GM21367 (cell line): ENCODE results near the gene CYP51A1.
"Not testable (repeated sequence)": the region's sequence is repeated elsewhere in the genome, so short reads cannot be mapped to it uniquely, and the experiment has no call there.

Experiments
- ATAC-seq: cut with Tn5 transposase; IDR thresholded peaks from one replicate; pipeline ENCODE4 v1.9.1; 2021; ENCODE audit not compliant: unreplicated experiment

The CYP51A1 gene

DNA sequence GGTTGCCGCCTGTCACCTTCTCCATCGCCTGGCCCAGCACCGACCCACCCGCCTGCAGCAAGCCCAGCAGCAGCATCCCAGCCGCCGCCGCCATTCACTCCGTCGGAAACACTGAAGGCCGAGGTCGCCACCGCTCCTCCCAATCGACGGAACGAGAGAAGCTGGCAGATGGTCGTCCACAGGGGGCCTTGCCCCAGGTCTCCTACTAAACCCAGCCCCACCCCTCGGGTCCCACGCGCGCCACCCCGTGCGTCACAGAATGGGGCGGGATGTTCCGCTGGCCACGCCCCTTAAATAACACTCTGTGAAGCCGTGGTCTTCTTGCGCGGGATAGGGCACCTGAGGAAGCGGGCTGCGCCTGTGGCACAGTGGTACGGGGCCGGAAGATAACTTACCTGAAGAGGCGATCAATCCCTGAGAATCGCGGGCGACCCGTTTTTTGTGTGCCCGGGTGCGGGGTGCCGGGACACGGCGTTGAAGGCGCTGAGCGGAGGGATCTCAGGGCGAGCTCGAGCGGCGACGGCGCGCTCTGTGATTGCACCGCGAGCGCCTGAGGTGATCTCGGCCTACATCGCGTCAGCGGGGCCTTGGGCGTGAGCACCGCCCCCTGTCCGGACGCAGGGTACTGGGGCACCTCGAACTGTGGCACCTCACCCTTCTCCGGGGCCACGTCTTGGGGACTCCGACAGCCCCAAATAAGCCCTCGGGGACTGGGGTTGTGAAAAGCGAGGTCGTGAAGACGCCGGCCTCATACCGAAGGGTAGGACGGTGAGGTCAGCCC lies at the start of gene CYP51A1:
CYP51A1 (minus strand) TSS at position 207 of the 781 bp plus-strand sequence; CDS start at position 94, 113 bp downstream.
- peak; percentile 84 for ATAC-seq

DNA sequence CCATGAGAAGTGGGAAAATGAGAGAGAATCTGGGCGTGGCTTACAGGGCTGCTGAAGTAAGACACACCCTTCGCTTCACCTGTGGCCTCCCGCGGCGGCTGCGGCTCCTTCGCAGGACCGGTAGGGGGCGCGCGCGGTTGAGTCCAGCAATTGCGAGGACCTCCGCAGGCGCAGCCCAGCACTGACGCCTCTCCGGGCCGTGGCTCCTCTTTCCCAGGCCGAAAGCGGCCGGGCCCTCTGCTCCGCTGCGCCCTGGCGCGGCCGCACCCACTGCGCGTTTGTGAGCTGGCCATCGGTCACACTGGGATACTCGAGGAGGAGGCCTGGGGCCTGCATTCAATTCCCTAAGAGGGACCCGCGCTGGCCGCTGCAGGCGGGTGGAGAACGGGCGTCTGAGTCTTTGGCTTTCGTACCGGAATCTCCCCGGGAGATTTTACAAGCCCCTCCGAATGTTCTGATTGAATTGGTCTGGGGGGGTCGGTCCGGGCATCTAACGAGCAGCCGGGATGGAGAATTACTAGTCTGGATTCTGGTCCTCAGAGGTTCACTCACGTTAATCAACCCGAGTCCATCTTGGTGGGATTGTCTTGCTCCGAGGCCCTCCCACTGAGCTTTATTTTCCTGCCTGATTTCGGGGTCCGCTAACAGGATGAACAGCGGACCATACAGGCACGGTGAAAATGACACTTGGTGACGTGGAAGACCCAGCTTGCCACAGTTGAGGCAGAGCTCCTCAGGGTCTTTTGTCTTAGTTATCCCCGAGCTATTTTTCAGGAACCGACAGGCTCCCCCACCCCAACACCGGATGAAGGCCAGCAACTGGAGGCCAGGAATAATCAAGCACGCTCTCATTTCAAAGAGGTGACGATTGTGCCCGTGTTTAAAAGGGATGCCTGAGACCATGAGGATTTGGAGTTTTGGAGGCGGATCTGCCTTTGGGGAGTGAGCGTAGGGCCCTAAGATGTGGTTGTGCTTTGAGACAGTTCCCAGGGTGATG lies 44.9 kb upstream of the CYP51A1 start, which contains the start of gene LRRD1:
LRRD1 (minus strand) TSS at position 215 of the 997 bp plus-strand sequence. CDS start 13,940 bp downstream, outside the sequence.
- ATAC-seq, result peak; percentile 99

DNA sequence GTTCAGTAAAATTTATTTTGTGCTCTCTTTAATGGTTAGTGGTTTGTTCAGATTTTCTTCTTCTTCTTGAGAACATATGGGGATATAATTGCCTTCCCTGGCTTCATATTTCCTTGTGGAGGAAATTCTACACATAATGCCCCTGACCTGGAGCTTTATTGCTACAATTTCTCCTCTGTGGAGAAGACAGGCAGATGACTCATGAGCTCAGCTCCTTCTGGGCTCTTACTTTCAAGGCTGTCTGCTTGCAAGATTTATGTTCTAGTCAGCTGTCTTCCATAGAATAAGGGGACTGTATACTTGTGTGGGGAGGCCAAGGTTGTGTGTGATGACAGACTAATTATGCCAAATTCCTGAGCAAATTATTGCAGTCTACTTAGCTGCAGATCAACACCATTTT lies 43.1 kb upstream of the CYP51A1 start:
- no peak for ATAC-seq

DNA sequence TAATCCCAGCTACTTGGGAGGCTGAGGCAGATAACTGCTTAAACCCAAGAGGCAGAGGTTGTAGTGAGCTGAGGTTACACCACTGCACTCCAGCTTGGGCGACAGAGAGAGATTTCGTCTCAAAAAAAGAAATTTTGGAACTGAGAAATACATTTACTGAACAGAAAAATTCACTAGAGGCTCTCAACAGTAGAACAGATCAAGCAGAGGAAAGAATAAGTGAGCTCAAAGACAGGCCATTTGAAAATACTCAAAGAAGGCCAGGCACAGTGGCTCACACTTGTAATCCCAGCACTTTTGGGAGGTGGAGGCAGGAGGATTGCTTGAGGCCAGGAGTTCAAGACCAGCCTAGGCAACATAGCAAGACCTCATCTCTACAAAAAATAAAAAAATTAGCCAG lies 35.3 kb upstream of the CYP51A1 start:
- not testable (repeated sequence) for ATAC-seq

DNA sequence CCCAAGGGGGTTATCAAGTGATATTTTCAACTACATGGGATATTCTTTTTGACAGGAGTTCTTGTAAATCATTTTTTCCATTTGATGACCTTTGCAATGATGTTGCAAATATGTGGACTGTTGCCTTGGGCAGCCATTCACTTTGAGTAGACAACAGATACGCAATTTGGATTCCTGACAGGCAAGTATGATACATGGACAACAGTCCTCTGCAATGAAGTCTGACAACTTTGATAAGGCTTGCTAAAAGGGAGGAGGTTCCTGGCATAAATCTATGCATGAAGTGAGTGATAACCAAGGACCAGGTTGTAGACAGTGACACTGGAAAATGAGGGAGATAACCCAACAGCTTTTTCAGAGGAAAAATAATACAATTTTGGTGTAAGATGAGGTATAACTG lies 27.0 kb upstream of the CYP51A1 start:
- no peak for ATAC-seq

DNA sequence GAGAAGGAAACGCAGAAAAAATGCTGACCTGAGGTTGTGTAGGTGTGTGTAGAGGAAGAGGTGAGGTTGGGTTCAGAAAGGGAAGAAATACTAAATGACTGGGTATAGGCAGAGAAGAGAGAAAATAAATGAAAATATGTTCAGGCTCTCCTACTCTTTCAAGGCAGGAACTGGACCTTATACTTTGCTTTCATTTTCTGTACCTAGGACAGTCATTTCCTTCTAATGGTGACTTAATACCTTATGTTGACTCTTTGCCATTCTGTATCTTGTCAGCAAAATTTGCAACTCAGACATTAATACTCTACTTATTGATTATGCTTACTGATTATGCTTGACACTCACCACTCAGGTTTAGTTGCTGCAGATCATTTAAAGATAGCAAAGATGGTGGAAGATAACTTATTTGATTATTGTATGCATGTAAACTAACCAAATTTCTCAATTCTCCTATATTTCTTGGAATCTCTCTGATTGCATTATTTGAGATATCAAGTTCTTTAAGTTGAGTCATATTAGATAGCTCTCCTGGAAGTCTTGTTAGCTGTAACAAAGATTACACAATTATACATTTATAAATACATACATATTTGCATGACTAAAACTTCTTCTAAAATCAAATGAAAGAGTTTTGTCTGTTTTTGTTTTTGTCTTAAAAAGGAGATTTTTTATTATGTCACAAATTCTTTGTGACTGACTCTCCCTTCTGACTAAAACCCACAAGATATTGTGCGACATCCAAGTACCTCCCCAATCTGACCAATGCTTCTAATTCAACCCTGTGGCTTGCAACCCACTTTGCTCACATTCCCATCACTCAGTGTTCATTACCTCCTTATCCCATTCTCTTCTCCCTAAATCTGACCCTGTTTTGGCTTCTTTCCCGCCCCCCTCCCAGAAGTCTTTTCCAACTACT lies 24.6 kb upstream of the CYP51A1 start:
- peak; percentile 44 for ATAC-seq

DNA sequence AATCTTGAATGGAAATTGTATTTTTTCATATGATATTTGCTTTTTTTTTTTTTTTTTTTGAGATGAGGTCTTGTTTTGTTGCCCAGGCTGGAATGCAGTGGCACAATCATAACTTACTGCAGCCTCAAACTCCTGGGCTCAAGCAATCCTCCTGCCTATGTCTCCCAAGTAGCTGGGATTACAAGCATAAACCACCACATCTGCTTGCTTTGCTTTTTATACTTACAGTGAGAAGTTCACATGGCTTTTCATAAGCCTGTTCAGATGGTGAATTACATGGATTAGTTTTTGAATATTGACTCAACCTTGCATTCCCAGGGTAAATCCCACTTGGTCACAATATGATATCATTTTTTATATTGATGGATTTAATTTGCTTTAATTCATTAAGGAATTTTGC lies 22.7 kb upstream of the CYP51A1 start:
- ATAC-seq, result no peak

DNA sequence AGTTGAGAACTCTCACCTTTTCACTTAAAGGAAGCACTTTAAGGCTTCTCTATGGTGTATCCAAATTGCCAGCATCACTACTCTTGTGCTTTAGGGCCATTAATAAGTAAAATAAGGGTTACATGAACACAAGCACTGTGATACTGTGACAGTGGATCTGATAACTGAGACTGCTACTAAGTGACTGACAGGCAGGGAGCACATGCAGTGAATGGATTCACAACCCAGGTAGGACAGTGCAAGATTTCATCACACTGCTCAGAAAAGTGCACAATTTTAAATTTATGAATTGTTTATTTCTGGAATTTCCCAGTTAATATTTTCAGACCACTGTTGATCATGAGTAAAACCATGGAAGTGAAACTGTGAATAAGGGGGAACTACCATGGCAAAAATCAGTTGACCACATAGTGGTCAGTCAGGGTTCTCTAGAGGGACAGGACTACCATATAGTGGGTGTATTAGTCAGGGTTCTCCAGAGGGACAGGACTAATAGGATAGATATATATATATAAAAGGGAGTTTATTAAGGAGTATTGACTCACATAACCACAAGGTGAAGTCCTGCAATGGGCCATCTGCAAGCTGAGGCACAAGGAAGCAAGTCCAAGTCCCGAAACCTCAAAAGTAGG lies 20.9 kb upstream of the CYP51A1 start:
- no peak for ATAC-seq

DNA sequence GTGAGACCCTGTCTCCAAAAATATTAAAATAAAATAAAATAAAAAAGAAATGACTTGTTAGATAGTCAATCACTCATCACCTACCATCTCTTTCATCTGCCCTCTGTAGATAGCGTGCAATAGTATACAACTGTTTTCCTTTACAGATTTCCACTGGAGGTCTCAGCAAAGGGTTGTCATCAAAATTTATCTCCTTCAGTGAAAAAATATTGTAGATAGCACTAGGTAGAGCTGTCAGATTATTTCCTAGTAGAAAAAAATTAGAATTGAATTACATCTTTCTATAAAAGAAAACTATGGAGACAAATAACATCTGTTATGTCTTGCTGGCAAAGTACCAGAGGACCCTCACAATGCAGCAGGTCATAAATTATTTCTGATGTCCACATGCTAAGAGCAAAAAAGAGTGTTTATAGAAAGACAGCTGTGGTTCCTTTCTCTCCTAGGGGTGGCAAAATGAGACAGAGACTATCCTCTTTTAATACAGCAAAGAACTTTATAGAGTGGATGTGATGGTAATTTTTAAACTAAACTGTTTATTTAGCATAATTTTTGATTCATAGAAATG lies 16.3 kb upstream of the CYP51A1 start:
- ATAC-seq, result no peak

DNA sequence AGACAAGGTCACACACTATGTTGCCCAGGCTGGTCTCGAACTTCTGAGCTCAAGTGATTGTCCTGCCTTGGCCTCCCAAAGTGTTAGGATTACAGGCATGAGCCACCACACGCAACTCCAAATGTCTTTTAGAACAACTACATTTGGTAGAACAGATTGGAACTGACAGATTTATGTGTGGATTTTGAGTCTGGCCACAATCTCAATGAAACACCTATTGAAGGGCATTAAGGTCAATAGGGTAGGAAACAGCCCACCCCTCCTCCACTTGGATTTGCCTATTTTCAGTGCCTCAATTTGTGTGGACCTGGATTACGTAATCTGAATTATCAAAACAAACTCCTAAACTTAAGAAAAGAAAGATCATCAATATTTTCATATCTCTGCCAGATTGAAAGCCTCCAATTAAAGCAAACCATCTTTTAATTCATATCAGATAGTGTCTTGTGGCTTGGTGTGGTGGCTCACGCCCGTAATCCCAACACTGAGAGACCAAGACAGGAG lies 15.5 kb upstream of the CYP51A1 start:
- ATAC-seq, result no peak

DNA sequence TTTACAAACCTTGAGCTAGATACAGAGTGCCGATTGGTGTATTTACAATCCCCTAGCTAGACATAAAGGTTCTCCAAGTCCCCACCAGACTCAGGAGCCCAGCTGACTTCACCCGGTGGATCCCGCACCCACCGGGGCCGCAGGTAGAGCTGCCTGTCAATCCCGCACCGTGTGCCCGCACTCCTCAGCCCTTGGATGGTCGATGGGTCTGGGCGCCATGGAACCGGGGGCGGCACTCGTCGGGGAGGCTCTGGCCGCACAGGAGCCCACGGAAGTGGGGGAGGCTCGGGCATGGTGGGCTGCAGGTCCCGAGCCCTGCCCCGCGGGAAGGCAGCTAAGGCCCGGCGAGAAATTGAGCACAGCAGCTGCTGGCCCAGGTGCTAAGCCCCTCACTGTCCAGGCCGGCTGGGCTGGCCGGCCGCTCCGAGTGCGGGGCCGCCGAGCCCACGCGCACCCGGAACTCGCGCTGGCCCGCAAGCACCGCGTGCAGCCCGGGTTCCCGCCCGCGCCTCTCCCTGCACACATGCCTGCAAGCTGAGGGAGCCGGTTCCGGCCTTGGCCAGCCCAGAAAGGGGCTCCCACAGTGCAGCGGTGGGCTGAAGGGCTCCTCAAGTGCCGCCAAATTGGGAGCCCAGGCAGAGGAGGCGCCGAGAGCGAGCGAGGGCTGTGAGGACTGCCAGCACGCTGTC lies 9.1 kb upstream of the CYP51A1 start:
- not testable (repeated sequence) for ATAC-seq

DNA sequence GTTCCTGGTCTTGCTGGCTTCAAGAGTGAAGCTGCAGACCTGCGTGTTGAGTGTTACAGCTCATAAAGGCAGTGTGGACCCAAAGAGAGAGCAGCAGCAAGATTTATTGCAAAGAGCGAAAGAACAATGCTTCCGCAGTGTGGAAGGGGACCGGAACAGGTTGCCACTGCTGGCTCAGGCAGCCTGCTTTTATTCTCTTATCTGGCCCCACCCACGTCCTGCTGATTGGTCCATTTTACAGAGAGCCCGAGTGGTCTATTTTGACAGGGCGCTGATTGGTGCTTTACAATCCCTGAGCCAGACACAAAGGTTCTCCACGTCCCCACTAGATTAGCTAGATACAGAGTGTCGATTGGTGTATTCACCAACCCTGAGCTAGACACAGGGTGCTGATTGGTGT lies 8.5 kb upstream of the CYP51A1 start:
- ATAC-seq, result not testable (repeated sequence)

DNA sequence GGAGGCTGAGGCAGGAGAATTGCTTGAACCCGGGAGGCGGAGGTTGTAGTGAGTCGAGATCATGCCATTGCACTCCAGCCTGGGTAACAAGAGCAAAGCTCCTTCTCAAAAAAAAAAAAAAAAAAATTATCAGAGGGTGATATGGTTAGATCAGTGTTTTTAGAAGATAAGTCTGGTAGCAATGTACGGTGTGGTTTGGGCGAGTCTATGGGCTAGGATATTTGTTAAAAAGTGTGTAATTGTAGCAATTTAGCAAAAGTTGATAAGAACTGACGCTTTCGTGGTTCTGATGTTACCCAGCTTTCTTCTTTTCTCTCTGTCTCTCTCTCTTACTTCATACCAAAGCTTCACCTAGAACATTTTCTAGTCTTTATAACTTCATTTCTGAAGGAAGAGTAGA lies 6.9 kb upstream of the CYP51A1 start:
- no peak for ATAC-seq

DNA sequence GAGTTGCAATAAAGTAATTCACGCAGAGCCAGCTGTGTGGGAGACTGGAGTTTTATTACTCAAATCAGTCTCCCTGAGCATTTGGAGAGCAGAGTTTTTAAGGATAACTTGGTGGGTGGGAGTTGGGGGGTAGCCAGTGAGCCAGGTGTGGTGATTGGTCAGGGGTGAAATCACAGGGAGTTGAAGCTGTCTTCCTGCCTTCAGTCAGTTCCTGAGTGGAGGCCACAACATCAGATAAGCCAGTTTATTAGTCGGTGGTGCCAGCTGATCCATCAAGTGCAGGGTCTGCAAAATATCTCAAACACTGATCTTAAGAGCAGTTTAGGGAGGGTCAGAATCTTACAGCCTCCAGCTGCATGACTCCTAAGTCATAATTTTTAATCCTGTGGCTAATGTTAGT lies 3.3 kb upstream of the CYP51A1 start:
- no peak for ATAC-seq

DNA sequence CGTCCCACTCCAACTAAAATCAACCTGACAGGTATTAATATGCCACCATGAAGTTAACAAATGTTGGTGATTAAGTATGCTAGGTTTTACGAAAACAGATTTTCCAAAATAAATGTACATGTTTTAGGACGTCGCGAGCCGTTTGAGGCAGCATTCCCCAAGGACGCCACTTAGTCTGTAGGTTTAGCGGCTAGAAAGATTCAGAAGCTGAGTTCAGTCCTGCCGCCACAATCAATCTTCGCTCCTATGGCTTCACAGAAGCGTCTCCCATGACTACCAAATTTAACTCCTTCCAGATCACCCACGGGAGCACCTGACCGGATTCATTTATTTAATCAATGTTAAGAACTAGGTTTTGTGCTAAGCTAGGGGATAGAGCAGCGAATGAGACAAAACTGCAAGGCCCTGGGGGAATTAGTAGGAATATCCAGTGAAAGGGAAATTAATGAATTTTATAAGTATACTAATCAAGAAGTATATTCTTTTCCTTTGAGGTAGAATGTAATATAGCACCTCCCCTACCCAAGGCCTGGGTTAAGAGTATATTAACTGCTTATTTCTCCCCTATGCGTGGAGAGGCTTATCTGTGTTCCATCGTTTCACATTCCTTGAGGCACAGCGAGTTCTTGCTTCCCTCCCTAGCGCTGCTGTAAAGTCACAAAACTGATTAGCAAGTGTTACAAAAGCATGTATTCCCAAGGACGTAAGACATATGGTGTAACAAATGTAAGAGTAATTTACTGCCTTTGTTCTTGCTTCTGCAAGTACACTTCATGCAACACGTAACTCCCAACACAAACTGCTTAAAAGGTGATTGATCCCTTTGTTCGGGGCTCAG lies 994 bp upstream of the CYP51A1 start:
- ATAC-seq, result peak; percentile 2

DNA sequence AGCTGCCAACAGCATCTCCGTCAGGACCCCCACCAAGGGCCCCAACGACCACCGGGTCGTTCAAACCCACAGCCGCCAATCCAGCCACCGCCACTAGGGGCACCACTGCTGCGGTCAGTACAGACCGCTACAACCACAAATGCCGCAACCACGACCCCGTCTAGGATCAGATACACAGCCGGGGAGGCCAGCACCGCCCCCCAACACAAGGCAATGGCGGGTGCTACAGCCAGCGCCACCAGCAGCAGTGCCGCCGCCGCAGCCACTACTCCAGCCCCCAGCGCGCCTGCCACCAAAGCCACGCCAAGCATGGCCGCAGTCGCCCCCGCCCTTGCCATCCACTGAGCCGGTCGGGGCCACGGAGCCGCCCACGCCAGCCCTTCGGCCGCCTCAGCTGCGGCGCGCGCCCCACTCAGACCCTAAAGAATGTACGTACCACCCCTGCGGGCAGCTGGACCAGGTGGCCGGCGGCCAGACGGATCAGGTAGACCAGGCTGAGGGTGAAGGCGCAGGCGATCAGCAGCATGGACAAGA lies 473 bp downstream of the CYP51A1 start:
- peak; percentile 29 for ATAC-seq

DNA sequence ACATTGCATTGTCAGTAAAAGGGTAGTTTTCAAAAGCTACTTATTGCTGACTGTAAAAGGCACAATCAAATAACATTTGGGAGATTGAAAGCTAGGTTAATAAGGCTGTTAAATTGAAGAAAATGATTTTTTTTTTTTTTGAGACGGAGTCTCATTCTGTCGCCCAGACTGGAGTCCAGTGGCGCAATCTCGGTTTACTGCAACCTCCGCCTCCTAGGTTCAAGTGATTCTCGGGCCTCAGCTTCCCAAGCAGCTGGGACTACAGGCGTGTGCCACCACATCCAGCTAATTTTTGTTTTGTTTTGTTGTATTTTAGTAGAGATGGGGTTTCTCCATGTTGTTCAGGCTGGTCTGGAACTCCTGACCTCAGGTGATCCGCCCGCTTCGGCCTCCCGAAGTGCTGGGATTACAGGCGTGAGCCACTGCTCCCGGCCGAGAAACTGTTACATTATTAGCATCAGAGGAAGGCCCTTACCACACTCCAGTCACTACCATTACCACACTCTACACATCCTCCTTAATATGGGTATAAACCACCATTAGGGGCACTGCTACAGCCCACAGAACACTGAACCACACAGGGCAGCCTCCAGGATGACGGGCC lies 1.0 kb downstream of the CYP51A1 start:
- peak; percentile 23 for ATAC-seq
